HepG2 (cell line): ENCODE measurements around the gene IL17C. TPM values are rescaled to one million over a fixed set of nuclear protein-coding genes. Genes with fewer than 3 reads are reported as not detected.

Experiments used
- ASH2L ChIP-seq: fragments of 300-600, 200-600 bp; sonication (generic); IDR thresholded peaks from 2 replicates; pipeline ENCODE4 v1.7.0; 2017; ENCODE audit warnings: low read depth, mild to moderate bottlenecking, moderate library complexity, mixed read lengths, low read length; ENCODE audit not compliant: insufficient read length
- FOXA1 ChIP-seq, 2 experiments: fragments of 450-650 bp in 1 of 2; sonication (generic) in 1 of 2; formaldehyde crosslinking in 1 of 2; IDR thresholded peaks; 2 replicates each; pipeline versions ENCODE4 v1.4.0 to v1.6.1; 2016 to 2020; ENCODE audit warnings: missing genetic modification reagents in 1 of 2
- GZF1 ChIP-seq: sonication (generic); formaldehyde crosslinking; IDR thresholded peaks from 2 replicates; pipeline ENCODE4 v1.5.1; 2020; ENCODE audit warnings: mild to moderate bottlenecking, missing genetic modification reagents
- KAT8 ChIP-seq: IDR thresholded peaks from 2 replicates; pipeline ENCODE4 v1.6.1; 2016; ENCODE audit warnings: missing genetic modification reagents, missing compliant biosample characterization
- KDM1A ChIP-seq: IDR thresholded peaks from 2 replicates; pipeline ENCODE4 v1.6.1; 2016; ENCODE audit warnings: missing compliant biosample characterization
- MAF1 ChIP-seq: sonication (generic); formaldehyde crosslinking; IDR thresholded peaks from 2 replicates; pipeline ENCODE4 v1.5.0; 2020; ENCODE audit warnings: missing genetic modification reagents, borderline replicate concordance
- NKX3-1 ChIP-seq: sonication (generic); formaldehyde crosslinking; IDR thresholded peaks from 2 replicates; pipeline ENCODE4 v1.5.0; 2020; ENCODE audit warnings: missing genetic modification reagents
- PLRG1 ChIP-seq: fragments of 450-650 bp; conservative IDR thresholded peaks from 2 replicates; pipeline ENCODE4 v1.6.1; 2016
- RBM39 ChIP-seq: fragments of 200-400 bp; formaldehyde crosslinking; IDR thresholded peaks from one replicate; pipeline ENCODE4 v1.6.1; 2018; ENCODE audit warnings: antibody characterized with exemption, mild to moderate bottlenecking, low read depth, low read length; ENCODE audit not compliant: poor library complexity, severe bottlenecking
- YY1 ChIP-seq: IDR thresholded peaks from 2 replicates; pipeline ENCODE4 v1.6.1; 2011; ENCODE audit warnings: low read length, low read depth, moderate library complexity, mild to moderate bottlenecking; ENCODE audit not compliant: insufficient read depth, insufficient replicate concordance
- ZFP1 ChIP-seq: IDR thresholded peaks from 2 replicates; pipeline ENCODE4 v1.6.1; 2016
- ZMYM4 ChIP-seq: sonication (generic); formaldehyde crosslinking; IDR thresholded peaks from 2 replicates; pipeline ENCODE4 v1.8.1; 2023; ENCODE audit warnings: mild to moderate bottlenecking, missing genetic modification reagents
- ZNF501 ChIP-seq: sonication (generic); formaldehyde crosslinking; IDR thresholded peaks from 2 replicates; pipeline ENCODE4 v1.5.1; 2020; ENCODE audit warnings: mild to moderate bottlenecking, moderate library complexity, missing genetic modification reagents
- ZNF510 ChIP-seq: sonication (generic); formaldehyde crosslinking; IDR thresholded peaks from 2 replicates; pipeline ENCODE4 v1.4.0; 2020; ENCODE audit warnings: low read depth, mild to moderate bottlenecking, missing genetic modification reagents
- ZNF530 ChIP-seq: sonication (generic); formaldehyde crosslinking; IDR thresholded peaks from 2 replicates; pipeline ENCODE4 v1.5.0; 2020; ENCODE audit warnings: low read depth, mild to moderate bottlenecking, missing genetic modification reagents
- ZNF75D ChIP-seq: sonication (generic); formaldehyde crosslinking; IDR thresholded peaks from 2 replicates; pipeline ENCODE4 v1.8.1; 2023; ENCODE audit warnings: missing genetic modification reagents, mild to moderate bottlenecking, borderline replicate concordance
- ZSCAN25 ChIP-seq: sonication (generic); formaldehyde crosslinking; IDR thresholded peaks from 2 replicates; pipeline ENCODE4 v1.8.0; 2022; ENCODE audit warnings: mild to moderate bottlenecking, missing genetic modification reagents
- ZSCAN9 ChIP-seq: IDR thresholded peaks from 2 replicates; pipeline ENCODE4 v1.6.1; 2016; ENCODE audit warnings: borderline replicate concordance
- polyA plus RNA-seq, 8 experiments: library from polyadenylated mRNA; depleted of rRNA in 3 of 8; stranded (reverse) in 7 of 8; unstranded in 1 of 8; fragments of >200 nt; fragmentation: Illumina TruSeq in 4 of 8; extraction: Trizol in 4 of 8; gene quantifications; 2 replicates each; pipeline versions ENCODE4 v1.2.1 to v1.2.3, GENCODE V29; 2011 to 2016; ENCODE audit warnings: low read depth in 4 of 8, missing spikeins in 1 of 8, mixed read lengths in 1 of 8; ENCODE audit not compliant: insufficient read depth in 1 of 8
- total RNA-seq, 5 experiments: library from RNA; depleted of rRNA; stranded (reverse); fragments of >200 nt; fragmentation: Illumina TruSeq; extraction: Trizol; gene quantifications; 2 replicates each; pipeline ENCODE4 v1.2.3, GENCODE V29; 2016; ENCODE audit warnings: low read depth in 1 of 5
- TF ChIP-seq, protein P1 (sequence below): sonication (generic); IDR thresholded peaks from 2 replicates; pipeline ENCODE4 v1.6.1; 2016; ENCODE audit warnings: low read depth, borderline replicate concordance
- TF ChIP-seq, protein P2 (sequence below): sonication (generic); formaldehyde crosslinking; conservative IDR thresholded peaks from 2 replicates; pipeline ENCODE4 v1.4.0; 2020; ENCODE audit warnings: missing genetic modification reagents
- TF ChIP-seq, protein P3 (sequence below): sonication (generic); formaldehyde crosslinking; IDR thresholded peaks from 2 replicates; pipeline ENCODE4 v1.8.0; 2023; ENCODE audit warnings: mild to moderate bottlenecking, missing genetic modification reagents
- TF ChIP-seq, protein P4 (sequence below): sonication (generic); formaldehyde crosslinking; IDR thresholded peaks from 2 replicates; pipeline ENCODE4 v1.8.0; 2022; ENCODE audit warnings: mild to moderate bottlenecking, missing genetic modification reagents; ENCODE audit not compliant: insufficient replicate concordance
- TF ChIP-seq, protein P5 (sequence below): sonication (generic); formaldehyde crosslinking; IDR thresholded peaks from 2 replicates; pipeline ENCODE4 v1.9.0; 2021; ENCODE audit warnings: missing genetic modification reagents, mild to moderate bottlenecking, borderline replicate concordance

Gene IL17C
- total and polyA plus RNA-seq, 2 of the 13 experiments (the other 11 are each of a cell fraction or from before 2014, with no cell fraction given), result not detected

DNA sequence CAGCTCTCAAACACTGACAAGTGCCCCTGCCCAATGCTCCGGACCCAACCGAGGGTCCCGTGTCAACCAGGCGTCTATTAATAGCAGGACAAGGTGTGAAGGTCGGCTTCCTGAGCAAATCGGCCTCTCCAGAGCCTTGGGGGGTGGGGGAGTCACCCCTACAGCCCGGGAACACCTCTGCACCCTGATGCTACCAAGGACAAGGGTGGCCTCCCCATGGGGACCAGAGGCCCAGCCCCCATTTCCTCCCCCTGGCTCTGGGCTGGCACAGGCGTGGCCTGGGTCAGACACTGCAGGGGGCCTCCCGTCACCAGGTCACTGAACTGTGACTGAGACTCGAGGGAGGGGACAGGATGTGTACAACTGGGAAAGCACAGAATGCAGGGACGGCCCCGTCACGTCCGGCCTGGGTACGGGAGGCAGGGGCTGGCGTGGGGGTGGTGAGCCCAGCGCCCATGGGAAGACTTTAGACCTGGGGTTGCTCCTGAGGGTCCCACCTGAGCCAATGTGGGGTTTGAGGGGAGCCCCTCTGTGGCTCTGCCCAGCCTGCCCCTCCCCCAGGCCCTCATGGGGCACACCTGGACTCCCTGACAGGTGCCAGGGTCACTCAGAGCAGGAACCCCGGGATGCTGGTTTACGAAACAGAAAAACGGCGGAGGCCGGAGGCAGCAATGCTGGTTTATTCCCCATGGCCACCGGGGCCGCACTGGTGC is 13.1 kb downstream of the IL17C start (continued):
- TF ChIP-seq ZNF75D (CRISPR knock-in tag) (no peak), ZMYM4 (CRISPR knock-in tag) (no peak), NKX3-1 (CRISPR knock-in tag) (no peak; the same call in 1 of the 2 replicates), ZFP1 (CRISPR knock-in tag) (peak; percentile 94), ASH2L (peak; percentile 85), YY1 (no peak), MAF1 (no peak; the same call in 1 of the 2 replicates), KAT8 (CRISPR knock-in tag) (peak; percentile 92), ZSCAN9 (CRISPR knock-in tag) (peak; percentile 94), ZNF510 (CRISPR knock-in tag) (no peak), RBM39 (peak; percentile 91), ZNF530 (CRISPR knock-in tag) (no peak), ZSCAN25 (CRISPR knock-in tag) (peak; percentile 68; the same call in 1 of the 2 replicates), ZNF501 (CRISPR knock-in tag) (peak; percentile 88), GZF1 (CRISPR knock-in tag) (peak; percentile 34; the same call in 1 of the 2 replicates), KDM1A (CRISPR knock-in tag) (0 out of 2 replicates have a peak, but pooled peaks have one; percentile 31), PLRG1 (no peak), FOXA1 (IDR thresholded peaks at IDR 0.05) (no peak), FOXA1 (CRISPR knock-in tag; IDR thresholded peaks at IDR 0.05) (peak; percentile 98)
- TF ChIP-seq, protein P1, sequence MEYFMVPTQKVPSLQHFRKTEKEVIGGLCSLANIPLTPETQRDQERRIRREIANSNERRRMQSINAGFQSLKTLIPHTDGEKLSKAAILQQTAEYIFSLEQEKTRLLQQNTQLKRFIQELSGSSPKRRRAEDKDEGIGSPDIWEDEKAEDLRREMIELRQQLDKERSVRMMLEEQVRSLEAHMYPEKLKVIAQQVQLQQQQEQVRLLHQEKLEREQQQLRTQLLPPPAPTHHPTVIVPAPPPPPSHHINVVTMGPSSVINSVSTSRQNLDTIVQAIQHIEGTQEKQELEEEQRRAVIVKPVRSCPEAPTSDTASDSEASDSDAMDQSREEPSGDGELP, result peak; percentile 46; the same call in 1 of the 2 replicates
- TF ChIP-seq, protein P2, sequence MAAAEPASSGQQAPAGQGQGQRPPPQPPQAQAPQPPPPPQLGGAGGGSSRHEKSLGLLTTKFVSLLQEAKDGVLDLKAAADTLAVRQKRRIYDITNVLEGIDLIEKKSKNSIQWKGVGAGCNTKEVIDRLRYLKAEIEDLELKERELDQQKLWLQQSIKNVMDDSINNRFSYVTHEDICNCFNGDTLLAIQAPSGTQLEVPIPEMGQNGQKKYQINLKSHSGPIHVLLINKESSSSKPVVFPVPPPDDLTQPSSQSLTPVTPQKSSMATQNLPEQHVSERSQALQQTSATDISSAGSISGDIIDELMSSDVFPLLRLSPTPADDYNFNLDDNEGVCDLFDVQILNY (CRISPR knock-in tag), result 0 out of 2 replicates have a peak, but pooled peaks have one; percentile 17
- TF ChIP-seq, protein P3, sequence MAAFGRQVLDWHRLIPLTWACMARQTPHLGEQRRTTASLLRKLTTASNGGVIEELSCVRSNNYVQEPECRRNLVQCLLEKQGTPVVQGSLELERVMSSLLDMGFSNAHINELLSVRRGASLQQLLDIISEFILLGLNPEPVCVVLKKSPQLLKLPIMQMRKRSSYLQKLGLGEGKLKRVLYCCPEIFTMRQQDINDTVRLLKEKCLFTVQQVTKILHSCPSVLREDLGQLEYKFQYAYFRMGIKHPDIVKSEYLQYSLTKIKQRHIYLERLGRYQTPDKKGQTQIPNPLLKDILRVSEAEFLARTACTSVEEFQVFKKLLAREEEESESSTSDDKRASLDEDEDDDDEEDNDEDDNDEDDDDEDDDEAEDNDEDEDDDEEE, result no peak
- TF ChIP-seq, protein P4, sequence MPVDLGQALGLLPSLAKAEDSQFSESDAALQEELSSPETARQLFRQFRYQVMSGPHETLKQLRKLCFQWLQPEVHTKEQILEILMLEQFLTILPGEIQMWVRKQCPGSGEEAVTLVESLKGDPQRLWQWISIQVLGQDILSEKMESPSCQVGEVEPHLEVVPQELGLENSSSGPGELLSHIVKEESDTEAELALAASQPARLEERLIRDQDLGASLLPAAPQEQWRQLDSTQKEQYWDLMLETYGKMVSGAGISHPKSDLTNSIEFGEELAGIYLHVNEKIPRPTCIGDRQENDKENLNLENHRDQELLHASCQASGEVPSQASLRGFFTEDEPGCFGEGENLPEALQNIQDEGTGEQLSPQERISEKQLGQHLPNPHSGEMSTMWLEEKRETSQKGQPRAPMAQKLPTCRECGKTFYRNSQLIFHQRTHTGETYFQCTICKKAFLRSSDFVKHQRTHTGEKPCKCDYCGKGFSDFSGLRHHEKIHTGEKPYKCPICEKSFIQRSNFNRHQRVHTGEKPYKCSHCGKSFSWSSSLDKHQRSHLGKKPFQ (CRISPR knock-in tag), result peak; percentile 78
- TF ChIP-seq, protein P5, sequence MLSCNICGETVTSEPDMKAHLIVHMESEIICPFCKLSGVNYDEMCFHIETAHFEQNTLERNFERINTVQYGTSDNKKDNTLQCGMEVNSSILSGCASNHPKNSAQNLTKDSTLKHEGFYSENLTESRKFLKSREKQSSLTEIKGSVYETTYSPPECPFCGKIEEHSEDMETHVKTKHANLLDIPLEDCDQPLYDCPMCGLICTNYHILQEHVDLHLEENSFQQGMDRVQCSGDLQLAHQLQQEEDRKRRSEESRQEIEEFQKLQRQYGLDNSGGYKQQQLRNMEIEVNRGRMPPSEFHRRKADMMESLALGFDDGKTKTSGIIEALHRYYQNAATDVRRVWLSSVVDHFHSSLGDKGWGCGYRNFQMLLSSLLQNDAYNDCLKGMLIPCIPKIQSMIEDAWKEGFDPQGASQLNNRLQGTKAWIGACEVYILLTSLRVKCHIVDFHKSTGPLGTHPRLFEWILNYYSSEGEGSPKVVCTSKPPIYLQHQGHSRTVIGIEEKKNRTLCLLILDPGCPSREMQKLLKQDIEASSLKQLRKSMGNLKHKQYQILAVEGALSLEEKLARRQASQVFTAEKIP (CRISPR knock-in tag), result no peak
